Mucosa of descending colon (tissue), 3 donors: Measurements from ENCODE around the gene LHPP. TPM values are rescaled to one million over a fixed set of nuclear protein-coding genes. Genes with fewer than 3 reads are reported as not detected.
A peak's percentile ranks its signal among the peaks of the same experiment; 100 is the strongest.
"Not testable (repeated sequence)": the region's sequence is repeated elsewhere in the genome, so short reads cannot be mapped to it uniquely, and the experiment has no call there.

Experiments used
- ATAC-seq: fragments of 200-7000 bp; cut with Tn5 transposase; one replicate; pipeline ENCODE4 v1.9.1; 2020; ENCODE audit warnings: mild to moderate bottlenecking, moderate library complexity
- DNase-seq, 3 donors: peaks; one replicate each; pipeline ENCODE4 v3.0.0-alpha.2; 2020
- H3K36me3 ChIP-seq: fragments of 200-600 bp; one replicate; pipeline ENCODE4 v1.8.0; 2021; ENCODE audit warnings: low read depth, mild to moderate bottlenecking
- H3K4me1 ChIP-seq: fragments of 200-600 bp; one replicate; pipeline ENCODE4 v1.8.0; 2021; ENCODE audit warnings: low read depth, mild to moderate bottlenecking
- H3K4me3 ChIP-seq: fragments of 200-600 bp; one replicate; pipeline ENCODE4 v1.8.0; 2021; ENCODE audit warnings: mild to moderate bottlenecking
- H3K9me3 ChIP-seq: fragments of 200-600 bp; one replicate; pipeline ENCODE4 v1.8.0; 2021; ENCODE audit warnings: mild to moderate bottlenecking
- intact Hi-C, 2 donors: fragments of 100-400 bp; cut with DNase I in 1 of 2; cut with micrococcal nuclease in 1 of 2; formaldehyde crosslinking; loops; one replicate each; pipeline versions ENCODE4 v1.11.0 to v1.11.1; 2022; cut with DNase I, micrococcal nuclease
- total RNA-seq, 3 donors: library from RNA; stranded (reverse); fragmentation: NEBNext Ultra II Directional in 2 of 3; extraction: Animal tissue kit (Norgen Biotek cat#: 25700) in 2 of 3; gene quantifications; one replicate each; pipeline versions ENCODE4 v1.2.1 to v1.2.4, GENCODE V29; 2021 to 2023
- TF ChIP-seq, protein P1 (sequence below): fragments of 200-600 bp; IDR thresholded peaks from one replicate; pipeline ENCODE4 v1.8.0; 2022; ENCODE audit warnings: antibody characterized with exemption, mild to moderate bottlenecking
- donor health status: DM: no; HTN: no; CAD: no; lungs with moderate emphysema.
- donor health status: DM: no; HTN: no; CAD: no.
- donor health status: DM: no; HTN: yes; CAD: no.

Gene LHPP
- total RNA-seq, 3 donors from 2014 or later = 19.7 to 46.7 (median 26.5) TPM

DNA sequence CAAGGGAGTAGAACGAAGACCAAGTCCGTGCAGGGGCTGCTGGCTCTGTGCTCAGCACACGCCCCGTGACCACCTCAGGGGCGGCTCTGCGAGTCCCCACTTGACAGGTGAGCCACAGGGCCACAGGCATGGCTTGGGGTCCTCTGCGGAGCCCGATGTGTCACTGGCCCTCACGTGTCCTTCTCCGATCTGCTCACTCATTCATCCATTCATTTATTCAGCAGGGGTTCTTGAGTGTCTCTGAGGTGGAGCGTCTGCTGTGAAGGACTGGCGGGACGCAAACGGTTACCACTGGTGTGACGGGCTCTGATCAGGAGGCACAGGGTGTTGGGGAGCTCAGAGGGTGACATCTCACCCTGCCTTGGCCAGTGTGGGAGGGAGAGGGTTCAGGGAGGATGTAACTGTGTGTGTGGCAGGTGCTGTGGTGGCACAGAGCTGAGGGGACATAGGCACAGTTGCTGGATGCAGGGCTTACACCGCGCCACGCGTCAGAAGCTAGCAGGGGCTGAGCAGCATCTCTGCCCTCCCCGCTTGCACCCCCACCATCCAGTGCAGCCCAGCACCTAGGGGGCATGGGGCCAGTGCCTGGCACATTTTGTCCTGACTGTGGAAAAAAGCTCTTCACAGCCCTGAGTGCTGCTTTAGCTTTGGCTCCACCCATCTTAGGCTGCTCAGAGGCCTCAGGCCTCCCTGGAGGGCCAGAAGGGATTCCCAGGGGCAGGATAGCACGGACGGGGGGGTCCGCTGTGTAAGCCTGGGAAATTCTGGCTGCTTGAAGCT lies 116.8 kb downstream of the LHPP start:
- no peak overlapping the region for H3K4me3 ChIP-seq
- ATAC-seq (no peak), DNase-seq (no peak)
- H3K9me3 ChIP-seq = no peaks in the 10 kb centered on the region
- no peaks in the 10 kb centered on the region for H3K4me1 ChIP-seq
- H3K36me3 ChIP-seq = no peaks in the 10 kb centered on the region
- intact Hi-C loops = no loop called here
- TF ChIP-seq, protein P1, sequence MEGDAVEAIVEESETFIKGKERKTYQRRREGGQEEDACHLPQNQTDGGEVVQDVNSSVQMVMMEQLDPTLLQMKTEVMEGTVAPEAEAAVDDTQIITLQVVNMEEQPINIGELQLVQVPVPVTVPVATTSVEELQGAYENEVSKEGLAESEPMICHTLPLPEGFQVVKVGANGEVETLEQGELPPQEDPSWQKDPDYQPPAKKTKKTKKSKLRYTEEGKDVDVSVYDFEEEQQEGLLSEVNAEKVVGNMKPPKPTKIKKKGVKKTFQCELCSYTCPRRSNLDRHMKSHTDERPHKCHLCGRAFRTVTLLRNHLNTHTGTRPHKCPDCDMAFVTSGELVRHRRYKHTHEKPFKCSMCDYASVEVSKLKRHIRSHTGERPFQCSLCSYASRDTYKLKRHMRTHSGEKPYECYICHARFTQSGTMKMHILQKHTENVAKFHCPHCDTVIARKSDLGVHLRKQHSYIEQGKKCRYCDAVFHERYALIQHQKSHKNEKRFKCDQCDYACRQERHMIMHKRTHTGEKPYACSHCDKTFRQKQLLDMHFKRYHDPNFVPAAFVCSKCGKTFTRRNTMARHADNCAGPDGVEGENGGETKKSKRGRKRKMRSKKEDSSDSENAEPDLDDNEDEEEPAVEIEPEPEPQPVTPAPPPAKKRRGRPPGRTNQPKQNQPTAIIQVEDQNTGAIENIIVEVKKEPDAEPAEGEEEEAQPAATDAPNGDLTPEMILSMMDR = no peak

DNA sequence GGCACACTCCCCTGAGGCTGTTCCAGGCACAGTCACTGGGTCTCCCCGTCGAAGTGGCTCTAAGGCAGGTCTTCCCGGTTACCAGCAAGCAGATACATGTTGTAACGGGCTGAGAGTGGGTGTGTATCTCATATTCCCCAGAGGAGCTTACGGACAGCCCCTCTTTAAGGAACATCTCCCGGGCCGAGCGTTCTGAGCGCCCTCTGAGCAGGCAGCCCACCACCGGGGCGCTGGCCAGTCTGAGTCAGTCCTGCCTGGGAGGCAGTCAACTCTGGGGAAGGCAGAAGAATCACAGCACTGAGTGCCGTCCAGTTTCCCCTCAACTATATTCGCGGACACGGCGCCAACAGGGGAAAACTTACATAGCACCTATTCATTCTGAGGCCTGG lies 117.4 kb downstream of the LHPP start:
- intact Hi-C loops = no loop called here
- DNase-seq = peak in 1 of 3 donors; percentile 11
- no peaks in the 10 kb centered on the region for H3K36me3 ChIP-seq
- H3K9me3 ChIP-seq = no peaks in the 10 kb centered on the region
- H3K4me1 ChIP-seq = no peaks in the 10 kb centered on the region
- TF ChIP-seq, protein P1 = no peak
- no peak for ATAC-seq
- no peak overlapping the region for H3K4me3 ChIP-seq

DNA sequence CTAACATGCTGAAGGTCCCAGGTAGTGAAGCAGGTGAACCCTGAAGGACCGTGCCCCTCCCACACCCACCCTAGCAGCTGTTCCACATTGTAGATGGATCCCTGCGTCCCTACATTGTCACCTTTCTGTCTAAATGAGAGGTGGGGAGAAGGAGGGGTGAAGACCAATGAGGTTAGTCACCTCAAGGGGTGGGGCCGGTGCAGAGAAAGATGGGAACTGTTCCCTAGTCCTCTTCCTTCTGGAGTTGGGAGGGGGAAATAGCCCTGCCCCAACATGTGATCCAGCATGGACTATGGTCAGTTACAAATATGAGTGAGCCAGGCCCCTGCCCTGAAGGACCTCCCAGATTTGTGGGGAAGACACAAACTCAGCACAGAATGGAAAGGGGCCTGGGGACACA lies 124.5 kb downstream of the LHPP start:
- H3K9me3 ChIP-seq = no peaks in the 10 kb centered on the region
- peak in 1 of 3 donors; percentile 31 for DNase-seq
- H3K4me3 ChIP-seq = no peak overlapping the region
- TF ChIP-seq, protein P1 = no peak
- peak; percentile 34 for ATAC-seq
- no peaks in the 10 kb centered on the region for H3K36me3 ChIP-seq
- intact Hi-C loops = no loop called here
- H3K4me1 ChIP-seq = peaks cover 11% of the 10 kb centered on the region

DNA sequence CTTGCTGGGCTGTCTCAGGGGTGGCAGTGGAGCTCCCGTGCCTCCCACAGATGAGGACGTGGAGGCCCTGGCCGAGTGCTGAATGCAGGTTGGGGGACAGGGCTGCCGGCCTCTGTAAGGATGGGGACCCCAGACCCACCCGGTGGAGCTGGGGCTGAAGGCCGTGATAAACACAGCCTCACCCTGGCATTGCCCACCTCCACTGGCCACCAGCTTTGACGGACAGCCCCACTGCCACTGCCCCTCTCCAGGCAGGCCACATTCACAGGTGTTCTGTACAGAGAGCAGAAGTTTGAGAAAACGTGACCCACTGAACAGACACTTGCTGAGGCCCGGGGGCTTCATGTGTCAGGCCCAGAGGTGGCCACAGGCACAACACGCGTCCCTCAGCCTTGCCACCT lies 126.2 kb downstream of the LHPP start:
- no peaks in the 10 kb centered on the region for H3K36me3 ChIP-seq
- ATAC-seq = no peak
- H3K4me3 ChIP-seq = no peak overlapping the region
- peaks cover 11% of the 10 kb centered on the region for H3K4me1 ChIP-seq
- TF ChIP-seq, protein P1 = no peak
- intact Hi-C loops = no loop called here
- no peaks in the 10 kb centered on the region for H3K9me3 ChIP-seq
- DNase-seq = peak in 1 of 3 donors; percentile 19

DNA sequence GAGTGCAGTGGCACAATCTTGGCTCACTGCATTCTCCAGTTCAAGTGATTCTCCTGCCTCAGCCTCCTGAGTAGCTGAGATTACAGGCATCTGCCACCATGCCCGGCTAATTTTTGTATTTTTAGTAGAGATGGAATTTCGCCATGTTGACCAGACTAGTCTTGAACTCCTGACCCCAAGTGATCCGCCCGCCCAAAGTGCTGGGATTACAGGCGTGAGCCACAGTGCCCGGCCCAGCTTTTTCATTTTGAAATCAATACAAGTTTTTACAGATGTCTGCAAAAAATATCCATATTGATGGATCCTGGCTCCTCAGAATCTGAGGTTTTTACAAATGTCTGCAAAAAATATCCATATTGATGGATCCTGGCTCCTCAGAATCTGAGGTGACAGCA lies 126.7 kb downstream of the LHPP start:
- H3K4me1 ChIP-seq = peaks cover 11% of the 10 kb centered on the region
- DNase-seq = peak in 1 of 3 donors; percentile 14
- intact Hi-C loops, H3K9me3 ChIP-seq, H3K4me3 ChIP-seq, H3K36me3 ChIP-seq, ATAC-seq: not testable (repeated sequence)

DNA sequence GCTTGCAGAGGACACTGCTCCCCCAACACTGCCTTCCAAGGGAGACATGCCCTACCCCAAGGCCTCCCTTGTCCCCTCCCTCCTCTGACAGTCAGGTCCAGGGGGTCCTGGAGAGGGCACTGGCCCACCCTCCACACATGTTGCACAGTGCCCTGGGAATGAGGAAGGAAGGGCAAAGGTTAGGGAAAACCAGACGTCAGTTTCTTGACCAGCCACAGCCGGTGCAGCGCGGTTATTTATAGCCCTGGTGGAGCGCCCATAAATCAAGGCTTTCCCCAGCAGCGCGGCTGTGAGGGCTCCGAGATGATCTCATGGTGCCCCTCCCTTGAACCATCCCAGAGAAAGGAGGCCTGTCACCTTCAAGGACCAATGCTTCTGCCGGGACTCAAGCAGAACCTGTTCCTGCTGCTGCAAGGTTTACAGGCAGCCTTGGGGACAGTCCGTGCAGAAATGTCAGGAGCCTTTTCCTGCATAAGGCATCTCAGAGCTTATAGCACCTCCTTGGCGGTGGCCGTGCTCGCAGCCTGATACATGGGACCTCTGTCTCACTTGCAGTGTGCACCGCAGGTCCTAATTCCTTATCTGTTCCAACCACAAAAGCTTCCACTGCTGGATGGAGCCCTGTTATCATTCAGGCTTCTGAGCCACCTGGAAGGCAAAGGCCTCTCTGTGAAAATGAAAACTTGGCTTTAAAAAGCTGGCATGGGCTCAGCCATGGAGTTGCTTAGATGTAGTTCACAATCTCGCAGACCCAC lies 127.3 kb downstream of the LHPP start:
- no peak overlapping the region for H3K4me3 ChIP-seq
- no peaks in the 10 kb centered on the region for H3K9me3 ChIP-seq
- intact Hi-C loops = no loop called here
- DNase-seq (peak; percentile 69 to 77 (median 73)), ATAC-seq (peak; percentile 92)
- no peaks in the 10 kb centered on the region for H3K36me3 ChIP-seq
- TF ChIP-seq, protein P1 = no peak
- H3K4me1 ChIP-seq = peaks cover 11% of the 10 kb centered on the region
